ENCODE measurements around the gene OR2C3.
"Not testable (repeated sequence)": the region's sequence is repeated elsewhere in the genome, so short reads cannot be mapped to it uniquely, and the experiment has no call there.

OR2C3 gene

GRCh38 chr1:247536340-247536739 is at the start of gene OR2C3:
OR2C3 (minus strand) TSS chr1:247536440; CDS start chr1:247532511, 3,929 bp downstream.
- DNase-seq (ENCODE audit: low read depth in 3 of 3): no peak

GRCh38 chr1:247578946-247579460 is 42.8 kb upstream of the OR2C3 start:
- DNase-seq (ENCODE audit: low read depth in 3 of 3): no peak

GRCh38 chr1:247576514-247576913 is 40.3 kb upstream of the OR2C3 start:
- no peak for DNase-seq (ENCODE audit: low read depth in 3 of 3)

DNA sequence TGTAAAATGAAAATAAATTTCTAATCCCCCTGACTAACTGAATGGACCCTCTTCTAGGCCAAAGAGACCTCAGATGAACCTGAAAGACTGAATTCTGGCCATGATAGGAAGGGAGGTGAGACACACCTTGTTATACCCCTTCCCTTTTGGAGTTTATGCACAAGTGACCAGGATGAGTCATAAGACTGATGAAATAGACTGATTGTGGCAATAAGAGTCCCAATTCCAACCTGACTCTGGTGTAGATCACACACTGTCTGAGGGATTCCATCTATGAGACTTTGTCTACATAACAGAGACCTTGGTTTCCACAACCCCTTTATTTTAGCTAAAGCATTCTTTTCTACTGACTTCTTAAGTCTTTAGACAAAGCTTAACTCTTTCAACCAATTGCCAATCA is 38.4 kb upstream of the OR2C3 start:
- DNase-seq (ENCODE audit: low read depth in 3 of 3): no peak

DNA sequence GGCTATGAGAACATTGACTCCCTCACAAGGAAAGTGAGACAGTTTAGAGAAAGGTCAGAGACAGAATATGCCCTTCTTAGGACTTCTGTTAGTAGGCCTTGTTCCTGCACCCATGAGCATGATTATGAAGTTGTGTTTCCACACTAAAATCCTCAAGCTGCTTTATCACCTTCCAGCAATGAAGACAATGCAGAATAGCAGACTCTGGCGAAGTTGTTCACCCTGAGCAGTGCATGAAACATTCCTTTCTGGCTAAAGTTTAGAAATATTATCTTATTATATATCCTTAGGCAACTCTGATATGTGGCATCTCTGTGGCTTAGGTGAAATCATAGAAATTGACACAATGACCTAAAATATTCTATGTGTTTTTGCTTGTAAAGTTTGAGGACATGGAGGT is 38.0 kb upstream of the OR2C3 start:
- DNase-seq (ENCODE audit: low read depth in 3 of 3): no peak

- DNase-seq (ENCODE audit: low read depth in 3 of 3): no peak
These were observed 26.0 kb upstream of the OR2C3 start for GRCh38 chr1:247562198-247562597.

DNA sequence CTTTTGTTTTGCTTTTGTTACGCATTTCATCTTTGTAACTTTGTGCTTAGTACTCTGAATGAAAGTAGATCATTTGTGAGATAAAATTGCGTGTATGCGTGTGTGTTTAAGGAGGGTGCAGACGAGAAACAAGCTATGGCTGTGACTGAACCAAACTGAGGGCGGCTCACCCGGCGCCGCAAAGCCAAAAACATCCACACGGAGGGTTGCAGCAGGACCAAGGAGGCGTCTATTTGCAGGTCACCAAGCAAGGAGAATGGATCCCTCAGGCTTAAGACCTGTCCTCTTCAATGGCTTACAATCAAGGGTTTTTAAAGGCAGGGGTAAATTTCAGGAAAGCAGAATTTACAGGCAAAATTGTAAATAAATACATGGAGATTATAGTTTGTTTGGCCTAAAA is 25.5 kb upstream of the OR2C3 start:
- DNase-seq (ENCODE audit: low read depth in 3 of 3): no peak

GRCh38 chr1:247557926-247558674 is 21.9 kb upstream of the OR2C3 start:
- no peak for DNase-seq (ENCODE audit: low read depth in 3 of 3)

DNA sequence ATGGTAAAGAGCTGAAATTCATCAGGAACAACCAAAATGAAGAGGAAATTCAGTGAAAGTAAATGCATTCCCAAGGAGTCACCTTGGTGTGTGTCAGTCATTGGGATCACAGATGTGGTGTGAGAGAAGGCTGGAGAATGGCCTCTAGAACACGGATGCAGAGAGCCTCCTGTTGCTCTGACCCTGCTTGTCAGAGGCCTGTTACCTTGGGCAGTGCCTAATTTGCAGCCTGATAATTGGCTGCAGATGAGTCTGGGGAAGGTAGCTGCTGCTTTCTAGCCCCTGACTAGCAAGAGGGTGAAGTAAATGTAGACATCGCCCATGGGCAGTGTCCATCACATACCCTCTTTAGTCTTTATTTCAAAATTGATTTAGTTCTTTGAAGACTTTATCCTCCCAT is 16.0 kb upstream of the OR2C3 start:
- no peak for DNase-seq (ENCODE audit: low read depth in 3 of 3)

DNA sequence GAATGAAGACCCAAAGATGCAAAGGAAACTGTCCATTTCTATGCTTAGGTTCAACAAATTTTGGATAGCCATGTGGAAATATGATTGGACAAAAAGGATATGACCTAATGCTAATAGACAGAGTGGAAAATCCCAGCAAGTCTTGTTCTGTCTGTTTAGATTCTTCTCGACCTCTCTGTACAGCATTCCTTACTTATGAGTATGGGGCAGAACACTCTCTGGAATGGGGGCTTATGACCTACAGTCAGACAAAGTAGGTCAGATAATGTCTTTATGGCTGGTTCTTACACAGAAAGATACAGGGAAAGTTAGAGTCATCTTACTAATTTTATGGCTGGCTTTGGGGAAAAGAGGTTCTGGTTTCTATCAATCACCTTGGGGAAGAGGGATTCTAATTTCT is 15.5 kb upstream of the OR2C3 start:
- DNase-seq (ENCODE audit: low read depth in 3 of 3): no peak

- DNase-seq (ENCODE audit: low read depth in 3 of 3): peak in 1 of 3 experiments; percentile 22
These were observed 12.5 kb upstream of the OR2C3 start, which contains the start of gene GCSAML for GRCh38 chr1:247548769-247549182. GCSAML (plus strand) TSS chr1:247549134; CDS start chr1:247549192, 58 bp downstream.

DNA sequence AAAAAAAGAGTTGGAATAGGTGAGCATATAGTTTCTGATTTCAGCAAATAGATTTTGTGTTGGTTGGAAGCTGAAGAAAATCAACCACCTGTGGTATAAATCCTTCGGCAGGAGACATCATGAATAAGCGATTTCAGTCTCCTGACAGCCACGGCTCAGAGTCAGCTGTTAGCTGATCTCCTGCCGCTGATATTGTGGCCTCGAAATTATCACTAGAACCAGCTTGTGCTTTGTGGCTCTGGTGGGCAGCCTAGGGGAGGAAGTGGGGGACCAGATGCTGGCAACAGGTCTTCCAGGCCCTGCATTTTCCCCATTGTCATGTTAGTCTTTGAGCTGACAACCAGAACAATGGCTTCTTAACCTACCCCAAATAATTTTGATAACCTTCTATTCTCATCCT is 11.9 kb upstream of the OR2C3 start:
- DNase-seq (ENCODE audit: low read depth in 3 of 3): no peak

- DNase-seq (ENCODE audit: low read depth in 3 of 3): no peak
These were observed 6.6 kb upstream of the OR2C3 start for GRCh38 chr1:247542811-247543210.

- no peak for DNase-seq (ENCODE audit: low read depth in 3 of 3)
These were observed 4.3 kb upstream of the OR2C3 start for GRCh38 chr1:247540581-247540980.

DNA sequence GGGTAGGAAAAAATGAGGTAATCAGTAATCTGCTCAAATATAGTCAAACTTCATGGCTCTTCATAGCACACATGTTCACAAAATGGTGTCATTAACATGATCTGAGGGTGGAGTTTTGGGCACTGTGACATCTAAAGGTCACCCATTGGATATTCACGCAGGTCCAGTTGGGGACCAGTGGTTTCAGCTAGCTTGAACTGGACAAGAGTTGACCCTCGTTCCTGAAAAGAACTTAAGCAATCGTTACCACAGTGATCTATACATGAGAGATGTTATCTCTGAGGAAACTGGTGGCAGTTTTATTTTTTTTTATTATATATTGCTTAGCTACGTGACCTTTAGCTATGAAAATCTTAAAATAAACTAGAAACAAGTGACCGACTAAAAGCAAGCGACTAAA is 3.0 kb upstream of the OR2C3 start:
- DNase-seq (ENCODE audit: low read depth in 3 of 3): no peak

GRCh38 chr1:247538561-247538960 is 2.3 kb upstream of the OR2C3 start:
- no peak for DNase-seq (ENCODE audit: low read depth in 3 of 3)

- no peak for DNase-seq (ENCODE audit: low read depth in 3 of 3)
These were observed 838 bp downstream of the OR2C3 start for GRCh38 chr1:247535402-247535801.

GRCh38 chr1:247531937-247532336 is 4.3 kb downstream of the OR2C3 start:
- no peak for DNase-seq (ENCODE audit: low read depth in 3 of 3)

DNA sequence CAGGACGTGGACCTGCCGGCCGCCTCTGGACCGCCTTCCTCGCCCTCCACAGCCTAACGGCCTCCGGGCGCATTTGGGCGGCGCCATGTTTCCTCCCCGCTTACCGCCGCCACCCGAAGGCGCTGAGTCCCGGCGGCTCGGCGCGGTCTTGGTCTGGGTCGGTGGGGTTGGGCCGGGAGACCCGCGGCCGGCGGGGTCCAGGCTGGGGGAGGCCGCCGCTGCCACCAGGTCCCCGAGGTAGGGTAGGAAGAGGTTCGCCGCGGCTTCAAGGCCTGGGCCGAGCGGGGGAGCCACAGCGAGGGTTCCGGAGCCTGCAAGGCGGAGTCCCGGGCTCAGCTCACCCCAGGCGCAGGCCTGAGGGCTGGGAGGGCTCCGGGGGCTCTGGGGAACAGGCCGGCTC is 5.5 kb downstream of the OR2C3 start:
- no peak for DNase-seq (ENCODE audit: low read depth in 3 of 3)

- DNase-seq (ENCODE audit: low read depth in 3 of 3): no peak
These were observed 6.4 kb downstream of the OR2C3 start for GRCh38 chr1:247529771-247530355.

GRCh38 chr1:247528812-247529474 is 7.3 kb downstream of the OR2C3 start:
- no peak for DNase-seq (ENCODE audit: low read depth in 3 of 3)

DNA sequence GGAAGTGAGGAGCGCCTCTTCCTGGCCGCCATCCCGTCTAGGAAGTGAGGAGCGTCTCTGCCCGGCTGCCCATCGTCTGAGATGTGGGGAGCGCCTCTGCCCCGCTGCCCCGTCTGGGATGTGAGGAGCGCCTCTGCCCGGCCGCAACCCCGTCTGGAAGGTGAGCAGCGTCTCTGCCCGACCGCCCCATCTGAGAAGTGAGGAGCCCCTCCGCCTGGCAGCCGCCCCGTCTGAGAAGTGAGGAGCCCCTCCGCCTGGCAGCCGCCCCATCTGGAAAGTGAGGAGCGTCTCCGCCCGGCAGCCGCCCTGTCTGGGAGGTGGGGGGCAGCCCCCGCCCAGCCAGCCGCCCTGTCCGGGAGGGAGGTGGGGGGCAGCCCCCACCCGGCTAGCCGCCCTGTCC is 14.4 kb downstream of the OR2C3 start:
- DNase-seq (ENCODE audit: low read depth in 3 of 3): not testable (repeated sequence)

- no peak for DNase-seq (ENCODE audit: low read depth in 3 of 3)
These were observed 17.7 kb downstream of the OR2C3 start for GRCh38 chr1:247518613-247518891.

Data from stimulated activated CD4-positive, alpha-beta T cell treated with anti-CD3 and anti-CD28 coated beads, TNF-alpha, amount 100 ng/mL, for 24 hours (primary cell).